Thoracic aorta (tissue), 2 donors: Measurements from ENCODE around the gene TRMU. TPM values are rescaled to one million over a fixed set of nuclear protein-coding genes. Genes with fewer than 3 reads are reported as not detected.

Experiments
- ATAC-seq: fragments of 150-250 bp; one replicate; pipeline ENCODE4 v1.8.0; 2017; ENCODE audit warnings: low read depth; ENCODE audit not compliant: insufficient number of reproducible peaks, low FRiP score
- DNase-seq: peaks from one replicate; pipeline ENCODE4 v3.0.0-alpha.2; 2020; ENCODE audit warnings: low spot score
- H3K27ac ChIP-seq, 2 donors: fragments of 200-600 bp; sonication (generic); 1 replicate in 1 of 2; 2 replicates in 1 of 2; pipeline ENCODE4 v1.5.1; 2016; ENCODE audit warnings: mild to moderate bottlenecking in 2 of 2, moderate library complexity in 2 of 2
- H3K27me3 ChIP-seq: fragments of 200-600 bp; sonication (generic); replicated peaks from 2 replicates; pipeline ENCODE4 v1.6.0; 2016; ENCODE audit warnings: mild to moderate bottlenecking; ENCODE audit not compliant: insufficient read depth
- H3K36me3 ChIP-seq: fragments of 200-600 bp; sonication (generic); one replicate; pipeline ENCODE4 v1.5.1; 2016
- H3K4me1 ChIP-seq, 2 donors: fragments of 200-600 bp; sonication (generic); 1 replicate in 1 of 2; 2 replicates in 1 of 2; pipeline versions ENCODE4 v1.5.1 to v1.6.0; 2016; ENCODE audit warnings: low read depth in 2 of 2, mild to moderate bottlenecking in 1 of 2; ENCODE audit not compliant: control insufficient read depth in 1 of 2
- H3K4me3 ChIP-seq: fragments of 200-600 bp; sonication (generic); 2 replicates; pipeline ENCODE4 v1.5.1; 2016; ENCODE audit warnings: mild to moderate bottlenecking
- H3K9me3 ChIP-seq: fragments of 200-600 bp; sonication (generic); 2 replicates; pipeline ENCODE4 v1.5.1; 2016
- CTCF ChIP-seq: fragments of 200-600 bp; sonication (generic); IDR thresholded peaks from one replicate; pipeline ENCODE4 v1.5.1; 2019; ENCODE audit warnings: antibody characterized with exemption
- total RNA-seq, 2 donors: library from RNA; depleted of rRNA; stranded (reverse); fragments of >200 nt; gene quantifications; one replicate each; pipeline versions ENCODE4 v1.1.0 to v1.2.3, GENCODE V29; 2016

Gene TRMU
- total RNA-seq, 2 donors from 2014 or later, result 30.2 to 45.4 TPM

- TF ChIP-seq CTCF, result no peak
- Histone ChIP-seq H3K4me3 (no peak overlapping the region), H3K9me3 (no peaks in the 10 kb centered on the region), H3K27me3 (no peaks in the 10 kb centered on the region), H3K4me1 (no peaks in the 10 kb centered on the region), H3K27ac (no peak overlapping the region), H3K36me3 (peaks cover 3% of the 10 kb centered on the region)
- no peak for ATAC-seq
- no peak for DNase-seq
These were observed 25.4 kb downstream of the TRMU start for GRCh38 chr22:46360891-46361290.

DNA sequence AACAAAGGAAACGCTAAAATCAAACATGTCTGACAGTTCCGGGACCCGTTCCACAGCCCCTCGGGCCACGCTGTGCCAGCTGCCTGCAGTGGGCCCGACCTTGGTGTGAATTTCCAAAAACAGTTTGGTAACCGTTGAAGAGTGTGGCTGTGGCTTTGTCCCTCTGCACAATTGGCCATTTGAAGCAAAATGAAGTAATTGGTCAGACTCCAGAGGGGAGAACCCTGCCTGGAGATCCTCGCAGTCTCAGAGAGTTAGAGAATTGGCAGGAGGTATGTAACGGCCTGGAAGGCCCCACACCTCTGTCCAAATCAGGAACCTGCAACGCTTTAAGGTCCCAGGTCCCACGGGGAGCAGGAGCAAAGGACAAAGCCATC, 26.3 kb downstream of the TRMU start:
- H3K36me3 ChIP-seq, result no peaks in the 10 kb centered on the region
- H3K9me3 ChIP-seq, result no peaks in the 10 kb centered on the region
- no peaks in the 10 kb centered on the region for H3K4me1 ChIP-seq
- ATAC-seq, result no peak
- DNase-seq, result no peak
- H3K27ac ChIP-seq, result no peak overlapping the region
- no peaks in the 10 kb centered on the region for H3K27me3 ChIP-seq
- no peak for TF ChIP-seq CTCF
- no peak overlapping the region for H3K4me3 ChIP-seq

GRCh38 chr22:46362203-46362933, 26.9 kb downstream of the TRMU start:
- Histone ChIP-seq H3K4me1 (no peaks in the 10 kb centered on the region), H3K27ac (no peak overlapping the region), H3K9me3 (no peaks in the 10 kb centered on the region), H3K4me3 (no peak overlapping the region), H3K27me3 (no peaks in the 10 kb centered on the region), H3K36me3 (no peaks in the 10 kb centered on the region)
- DNase-seq (no peak), ATAC-seq (no peak)
- TF ChIP-seq CTCF, result no peak

GRCh38 chr22:46362934-46363515, 27.5 kb downstream of the TRMU start:
- ATAC-seq (no peak), DNase-seq (no peak)
- H3K4me1 ChIP-seq, result no peaks in the 10 kb centered on the region
- H3K9me3 ChIP-seq, result no peaks in the 10 kb centered on the region
- H3K27me3 ChIP-seq, result no peaks in the 10 kb centered on the region
- H3K4me3 ChIP-seq, result no peak overlapping the region
- H3K27ac ChIP-seq, result no peak overlapping the region
- TF ChIP-seq CTCF, result no peak
- no peaks in the 10 kb centered on the region for H3K36me3 ChIP-seq

DNA sequence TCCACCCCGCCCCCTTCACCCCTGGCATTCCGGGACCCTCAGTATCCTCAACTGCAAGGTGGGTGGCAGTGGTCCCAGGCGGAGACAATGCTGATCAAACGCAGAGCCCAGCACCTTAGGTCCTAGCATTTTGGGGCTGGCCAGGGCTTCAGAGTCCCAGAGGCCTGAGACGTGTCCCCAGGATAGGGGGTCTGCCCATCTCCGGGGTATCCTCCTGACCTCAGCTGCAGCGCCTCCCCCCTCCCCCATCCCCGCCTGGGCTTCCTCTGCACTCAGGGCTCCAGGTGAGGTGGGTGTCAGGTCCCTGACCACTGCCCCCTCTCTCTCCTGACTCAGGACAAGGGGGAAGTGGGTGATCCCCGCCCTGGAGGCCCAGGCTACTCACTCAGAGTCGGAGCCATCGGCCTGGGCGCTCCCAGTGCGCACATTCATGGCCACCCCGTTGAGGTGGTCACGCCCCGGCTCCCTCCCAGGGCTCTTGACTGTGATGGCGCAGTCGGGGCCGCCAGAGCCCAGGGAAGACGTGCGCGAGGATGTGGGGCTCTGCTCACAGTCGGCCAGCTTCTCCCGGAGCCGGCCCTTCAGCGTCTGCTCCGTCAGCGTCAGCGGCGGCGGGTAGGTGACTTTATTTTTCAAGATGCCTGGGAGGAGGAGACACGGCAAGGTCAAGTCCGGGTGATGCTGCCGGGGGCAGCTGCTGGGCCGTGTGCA, 28.3 kb downstream of the TRMU start:
- Histone ChIP-seq H3K4me1 (no peaks in the 10 kb centered on the region), H3K27me3 (no peaks in the 10 kb centered on the region), H3K9me3 (no peaks in the 10 kb centered on the region), H3K27ac (no peak overlapping the region), H3K36me3 (no peaks in the 10 kb centered on the region), H3K4me3 (no peak overlapping the region)
- no peak for TF ChIP-seq CTCF
- ATAC-seq (no peak), DNase-seq (no peak)
